Measurements from ENCODE around the gene ADARB1. TPM values are rescaled to one million over a fixed set of nuclear protein-coding genes. Genes with fewer than 3 reads are reported as not detected.

ADARB1 gene
- polyA plus RNA-seq, 3 donors: 0.40 to 2.6 (median 1.0) TPM

- Mint-ChIP-seq H3K36me3 (no peaks in the 10 kb centered on the region), H3K27ac (no peak overlapping the region), H3K9me3 (peaks cover 6 to 25% (median 14%) of the 10 kb centered on the region in 7 donors), H3K4me3 (peak overlapping the region in 1 of 2 donors; percentile 8), H3K4me1 (peaks cover 7% of the 10 kb centered on the region), H3K27me3 (ENCODE audit: low read depth in 3 of 3) (peaks cover 12 to 21% (median 14%) of the 10 kb centered on the region in 3 donors)
- Histone ChIP-seq H3K9ac (ENCODE audit: insufficient read depth, low read length, poor library complexity, severe bottlenecking) (no peak overlapping the region), H3K4me3 (replicated peaks in 1 of 3; ENCODE audit: low read depth in 2 of 3, low read length in 3 of 3) (no peak overlapping the region), H3K79me2 (ENCODE audit: insufficient read depth, low read length) (no peaks in the 10 kb centered on the region), H2AFZ (ENCODE audit: insufficient read depth, low read depth, low read length, poor library complexity, severe bottlenecking) (no peak overlapping the region), H3K4me2 (replicated peaks; ENCODE audit: extremely low read depth, low read length, poor library complexity, severe bottlenecking) (no peak overlapping the region), H3K9me3 (replicated peaks in 1 of 2; ENCODE audit: control insufficient read depth in 1 of 2, insufficient read depth in 1 of 2, low read length in 2 of 2) (peaks cover 9 to 14% of the 10 kb centered on the region in 2 donors), H3K36me3 (replicated peaks in 1 of 2; ENCODE audit: control insufficient read depth in 1 of 2, insufficient read depth in 2 of 2, low read length in 2 of 2) (no peaks in the 10 kb centered on the region), H3K4me1 (ENCODE audit: control insufficient read depth in 1 of 2, insufficient read depth in 2 of 2, low read length in 2 of 2) (no peaks in the 10 kb centered on the region), H3K27me3 (ENCODE audit: control insufficient read depth in 2 of 2, insufficient read depth in 2 of 2, low read length in 2 of 2) (no peaks in the 10 kb centered on the region), H3K27ac (ENCODE audit: low read depth in 1 of 2, low read length in 2 of 2) (no peak overlapping the region), H4K20me1 (ENCODE audit: insufficient read depth, low read length) (no peaks in the 10 kb centered on the region)
- WGBS (ENCODE audit: insufficient coverage): 76% methylated on average over 12 of the region's 12 CpGs
- intact Hi-C loops (cut with micrococcal nuclease): no loop called here
- TF ChIP-seq CTCF (IDR thresholded peaks at IDR 0.05): no peak
- no peak for DNase-seq
These were observed 24.6 kb upstream of the ADARB1 start for GRCh38 chr21:45049714-45050344.

GRCh38 chr21:45050345-45050796 is 24.0 kb upstream of the ADARB1 start:
- Histone ChIP-seq H3K27ac (ENCODE audit: low read depth in 1 of 2, low read length in 2 of 2) (no peak overlapping the region), H2AFZ (ENCODE audit: insufficient read depth, low read depth, low read length, poor library complexity, severe bottlenecking) (no peak overlapping the region), H3K4me1 (ENCODE audit: control insufficient read depth in 1 of 2, insufficient read depth in 2 of 2, low read length in 2 of 2) (no peaks in the 10 kb centered on the region), H3K9ac (ENCODE audit: insufficient read depth, low read length, poor library complexity, severe bottlenecking) (no peak overlapping the region), H3K27me3 (ENCODE audit: control insufficient read depth in 2 of 2, insufficient read depth in 2 of 2, low read length in 2 of 2) (no peaks in the 10 kb centered on the region), H4K20me1 (ENCODE audit: insufficient read depth, low read length) (no peaks in the 10 kb centered on the region), H3K9me3 (replicated peaks in 1 of 2; ENCODE audit: control insufficient read depth in 1 of 2, insufficient read depth in 1 of 2, low read length in 2 of 2) (peaks cover 9 to 14% of the 10 kb centered on the region in 2 donors), H3K4me3 (replicated peaks in 1 of 3; ENCODE audit: low read depth in 2 of 3, low read length in 3 of 3) (no peak overlapping the region), H3K4me2 (replicated peaks; ENCODE audit: extremely low read depth, low read length, poor library complexity, severe bottlenecking) (no peak overlapping the region), H3K79me2 (ENCODE audit: insufficient read depth, low read length) (no peaks in the 10 kb centered on the region), H3K36me3 (replicated peaks in 1 of 2; ENCODE audit: control insufficient read depth in 1 of 2, insufficient read depth in 2 of 2, low read length in 2 of 2) (no peaks in the 10 kb centered on the region)
- Mint-ChIP-seq H3K27ac (no peak overlapping the region), H3K9me3 (peaks cover 6 to 20% (median 14%) of the 10 kb centered on the region in 7 donors), H3K4me1 (peaks cover 7% of the 10 kb centered on the region), H3K4me3 (no peak overlapping the region), H3K36me3 (no peaks in the 10 kb centered on the region), H3K27me3 (ENCODE audit: low read depth in 3 of 3) (peaks cover 13 to 18% (median 17%) of the 10 kb centered on the region in 3 donors)
- intact Hi-C loops (cut with micrococcal nuclease): no loop called here
- no peak for DNase-seq
- TF ChIP-seq CTCF (IDR thresholded peaks at IDR 0.05): no peak
- WGBS (ENCODE audit: insufficient coverage): 87% methylated on average over 13 of the region's 14 CpGs

Measured in CD14-positive monocyte (primary cell).